HepG2 (cell line): ENCODE results near the gene TUBA4B. TPM values are rescaled to one million over a fixed set of nuclear protein-coding genes. Genes with fewer than 3 reads are reported as not detected.
A peak's percentile ranks its signal among the peaks of the same experiment; 100 is the strongest.

Experiments used
- ATF7 ChIP-seq, 2 experiments: fragments of 450-650 bp in 1 of 2; sonication (generic) in 1 of 2; formaldehyde crosslinking in 1 of 2; IDR thresholded peaks; 2 replicates each; pipeline versions ENCODE4 v1.4.0 to v1.6.1; 2016 to 2020; ENCODE audit warnings: antibody characterized with exemption in 1 of 2, mild to moderate bottlenecking in 1 of 2, missing genetic modification reagents in 1 of 2
- CENPX ChIP-seq: sonication (generic); formaldehyde crosslinking; IDR thresholded peaks from 2 replicates; pipeline ENCODE4 v1.9.0; 2021; ENCODE audit warnings: mild to moderate bottlenecking, missing genetic modification reagents, moderate library complexity
- NFKBIZ ChIP-seq: IDR thresholded peaks from 2 replicates; pipeline ENCODE4 v1.6.1; 2018; ENCODE audit warnings: missing genetic modification reagents, missing compliant biosample characterization
- NKX3-1 ChIP-seq: sonication (generic); formaldehyde crosslinking; IDR thresholded peaks from 2 replicates; pipeline ENCODE4 v1.5.0; 2020; ENCODE audit warnings: missing genetic modification reagents
- STAT6 ChIP-seq: sonication (generic); formaldehyde crosslinking; IDR thresholded peaks from 2 replicates; pipeline ENCODE4 v1.4.0; 2020; ENCODE audit warnings: missing genetic modification reagents, mild to moderate bottlenecking, borderline replicate concordance
- TBX2 ChIP-seq: sonication (generic); formaldehyde crosslinking; IDR thresholded peaks from 2 replicates; pipeline ENCODE4 v1.5.0; 2020; ENCODE audit warnings: missing genetic modification reagents, mild to moderate bottlenecking, borderline replicate concordance
- ZNF180 ChIP-seq: sonication (generic); formaldehyde crosslinking; IDR thresholded peaks from 2 replicates; pipeline ENCODE4 v1.4.0; 2020; ENCODE audit warnings: low read depth, missing genetic modification reagents, borderline replicate concordance
- ZNF446 ChIP-seq: sonication (generic); formaldehyde crosslinking; IDR thresholded peaks from 2 replicates; pipeline ENCODE4 v1.5.0; 2020; ENCODE audit warnings: mild to moderate bottlenecking, missing genetic modification reagents
- ZNF577 ChIP-seq: sonication (generic); formaldehyde crosslinking; IDR thresholded peaks from 2 replicates; pipeline ENCODE4 v1.4.0; 2020; ENCODE audit warnings: mild to moderate bottlenecking, low read depth, missing genetic modification reagents, borderline replicate concordance
- ZNF607 ChIP-seq: sonication (generic); formaldehyde crosslinking; IDR thresholded peaks from 2 replicates; pipeline ENCODE4 v1.5.1; 2020; ENCODE audit warnings: missing genetic modification reagents, mild to moderate bottlenecking, borderline replicate concordance
- ZNF784 ChIP-seq: sonication (generic); formaldehyde crosslinking; IDR thresholded peaks from 2 replicates; pipeline ENCODE4 v1.5.1; 2020; ENCODE audit warnings: missing genetic modification reagents, mild to moderate bottlenecking, borderline replicate concordance
- ZNF879 ChIP-seq: sonication (generic); formaldehyde crosslinking; IDR thresholded peaks from 2 replicates; pipeline ENCODE4 v1.8.1; 2023; ENCODE audit warnings: missing genetic modification reagents
- polyA plus RNA-seq, 8 experiments: library from polyadenylated mRNA; depleted of rRNA in 3 of 8; stranded (reverse) in 7 of 8; unstranded in 1 of 8; fragments of >200 nt; fragmentation: Illumina TruSeq in 4 of 8; extraction: Trizol in 4 of 8; gene quantifications; 2 replicates each; pipeline versions ENCODE4 v1.2.1 to v1.2.3, GENCODE V29; 2011 to 2016; ENCODE audit warnings: low read depth in 4 of 8, missing spikeins in 1 of 8, mixed read lengths in 1 of 8; ENCODE audit not compliant: insufficient read depth in 1 of 8
- total RNA-seq, 5 experiments: library from RNA; depleted of rRNA; stranded (reverse); fragments of >200 nt; fragmentation: Illumina TruSeq; extraction: Trizol; gene quantifications; 2 replicates each; pipeline ENCODE4 v1.2.3, GENCODE V29; 2016; ENCODE audit warnings: low read depth in 1 of 5
- TF ChIP-seq, protein P1 (sequence below): sonication (generic); formaldehyde crosslinking; IDR thresholded peaks from 2 replicates; pipeline ENCODE4 v1.4.0; 2020; ENCODE audit warnings: missing genetic modification reagents; ENCODE audit errors: not compliant biosample characterization
- TF ChIP-seq, protein P2 (sequence below): sonication (generic); formaldehyde crosslinking; IDR thresholded peaks from 2 replicates; pipeline ENCODE4 v1.4.0; 2020; ENCODE audit warnings: missing genetic modification reagents
- TF ChIP-seq, protein P3 (sequence below): sonication (generic); formaldehyde crosslinking; IDR thresholded peaks from 2 replicates; pipeline ENCODE4 v1.5.0; 2020; ENCODE audit warnings: mild to moderate bottlenecking, missing genetic modification reagents

TUBA4B gene
- total and polyA plus RNA-seq, 2 of the 13 experiments (the other 11 are each of a cell fraction or from before 2014, with no cell fraction given), result 0.18 to 0.22 TPM

DNA sequence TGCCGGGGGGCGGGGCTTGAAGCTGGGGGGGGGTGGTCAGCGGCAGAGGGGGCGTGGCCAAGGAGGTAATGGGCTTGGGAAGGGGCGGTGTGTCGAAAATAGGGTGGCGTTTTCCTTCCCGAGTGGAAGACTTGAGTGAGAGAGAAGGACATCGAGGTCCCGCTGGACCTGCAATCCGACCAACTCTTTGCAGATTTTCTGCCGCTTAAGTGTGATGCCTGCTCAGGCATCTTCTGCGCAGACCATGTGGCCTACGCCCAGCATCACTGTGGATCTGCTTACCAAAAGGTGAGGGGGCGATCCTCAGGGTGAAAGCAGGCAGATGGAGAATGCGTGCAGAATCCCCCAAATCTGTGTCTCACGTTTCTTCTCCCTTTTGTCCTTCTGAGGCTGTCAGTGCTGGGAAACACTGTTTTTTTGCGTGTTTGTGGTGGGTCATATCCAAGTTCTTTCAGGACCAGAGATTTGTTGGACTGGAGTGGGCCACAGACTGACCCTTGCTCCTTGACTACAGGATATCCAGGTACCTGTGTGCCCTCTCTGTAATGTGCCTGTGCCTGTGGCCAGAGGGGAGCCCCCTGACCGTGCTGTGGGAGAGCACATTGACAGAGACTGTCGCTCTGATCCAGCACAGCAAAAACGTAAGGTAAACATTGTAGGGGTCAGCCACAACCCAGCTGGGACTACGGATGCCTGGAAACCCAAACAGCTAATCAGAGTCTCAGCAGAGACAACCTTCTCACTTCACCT, 45.7 kb upstream of the TUBA4B start (continued):
- TF ChIP-seq NFKBIZ (CRISPR knock-in tag) (no peak), ZNF784 (CRISPR knock-in tag) (no peak; the same call in none of the 2 replicates), STAT6 (CRISPR knock-in tag) (no peak; the same call in 1 of the 2 replicates), ZNF879 (CRISPR knock-in tag) (no peak), ZNF446 (no peak), NKX3-1 (CRISPR knock-in tag) (no peak), CENPX (CRISPR knock-in tag) (no peak), ZNF180 (no peak), ZNF607 (peak; percentile 68; the same call in 1 of the 2 replicates), ZNF577 (CRISPR knock-in tag) (no peak), TBX2 (CRISPR knock-in tag) (peak; percentile 4; the same call in 1 of the 2 replicates), ATF7 (IDR thresholded peaks at IDR 0.05) (no peak), ATF7 (CRISPR knock-in tag; IDR thresholded peaks at IDR 0.05) (no peak)
- TF ChIP-seq, protein P1, sequence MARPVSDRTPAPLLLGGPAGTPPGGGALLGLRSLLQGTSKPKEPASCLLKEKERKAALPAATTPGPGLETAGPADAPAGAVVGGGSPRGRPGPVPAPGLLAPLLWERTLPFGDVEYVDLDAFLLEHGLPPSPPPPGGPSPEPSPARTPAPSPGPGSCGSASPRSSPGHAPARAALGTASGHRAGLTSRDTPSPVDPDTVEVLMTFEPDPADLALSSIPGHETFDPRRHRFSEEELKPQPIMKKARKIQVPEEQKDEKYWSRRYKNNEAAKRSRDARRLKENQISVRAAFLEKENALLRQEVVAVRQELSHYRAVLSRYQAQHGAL (CRISPR knock-in tag), result no peak
- TF ChIP-seq, protein P2, sequence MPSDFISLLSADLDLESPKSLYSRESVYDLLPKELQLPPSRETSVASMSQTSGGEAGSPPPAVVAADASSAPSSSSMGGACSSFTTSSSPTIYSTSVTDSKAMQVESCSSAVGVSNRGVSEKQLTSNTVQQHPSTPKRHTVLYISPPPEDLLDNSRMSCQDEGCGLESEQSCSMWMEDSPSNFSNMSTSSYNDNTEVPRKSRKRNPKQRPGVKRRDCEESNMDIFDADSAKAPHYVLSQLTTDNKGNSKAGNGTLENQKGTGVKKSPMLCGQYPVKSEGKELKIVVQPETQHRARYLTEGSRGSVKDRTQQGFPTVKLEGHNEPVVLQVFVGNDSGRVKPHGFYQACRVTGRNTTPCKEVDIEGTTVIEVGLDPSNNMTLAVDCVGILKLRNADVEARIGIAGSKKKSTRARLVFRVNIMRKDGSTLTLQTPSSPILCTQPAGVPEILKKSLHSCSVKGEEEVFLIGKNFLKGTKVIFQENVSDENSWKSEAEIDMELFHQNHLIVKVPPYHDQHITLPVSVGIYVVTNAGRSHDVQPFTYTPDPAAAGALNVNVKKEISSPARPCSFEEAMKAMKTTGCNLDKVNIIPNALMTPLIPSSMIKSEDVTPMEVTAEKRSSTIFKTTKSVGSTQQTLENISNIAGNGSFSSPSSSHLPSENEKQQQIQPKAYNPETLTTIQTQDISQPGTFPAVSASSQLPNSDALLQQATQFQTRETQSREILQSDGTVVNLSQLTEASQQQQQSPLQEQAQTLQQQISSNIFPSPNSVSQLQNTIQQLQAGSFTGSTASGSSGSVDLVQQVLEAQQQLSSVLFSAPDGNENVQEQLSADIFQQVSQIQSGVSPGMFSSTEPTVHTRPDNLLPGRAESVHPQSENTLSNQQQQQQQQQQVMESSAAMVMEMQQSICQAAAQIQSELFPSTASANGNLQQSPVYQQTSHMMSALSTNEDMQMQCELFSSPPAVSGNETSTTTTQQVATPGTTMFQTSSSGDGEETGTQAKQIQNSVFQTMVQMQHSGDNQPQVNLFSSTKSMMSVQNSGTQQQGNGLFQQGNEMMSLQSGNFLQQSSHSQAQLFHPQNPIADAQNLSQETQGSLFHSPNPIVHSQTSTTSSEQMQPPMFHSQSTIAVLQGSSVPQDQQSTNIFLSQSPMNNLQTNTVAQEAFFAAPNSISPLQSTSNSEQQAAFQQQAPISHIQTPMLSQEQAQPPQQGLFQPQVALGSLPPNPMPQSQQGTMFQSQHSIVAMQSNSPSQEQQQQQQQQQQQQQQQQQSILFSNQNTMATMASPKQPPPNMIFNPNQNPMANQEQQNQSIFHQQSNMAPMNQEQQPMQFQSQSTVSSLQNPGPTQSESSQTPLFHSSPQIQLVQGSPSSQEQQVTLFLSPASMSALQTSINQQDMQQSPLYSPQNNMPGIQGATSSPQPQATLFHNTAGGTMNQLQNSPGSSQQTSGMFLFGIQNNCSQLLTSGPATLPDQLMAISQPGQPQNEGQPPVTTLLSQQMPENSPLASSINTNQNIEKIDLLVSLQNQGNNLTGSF (CRISPR knock-in tag), result no peak
- TF ChIP-seq, protein P3, sequence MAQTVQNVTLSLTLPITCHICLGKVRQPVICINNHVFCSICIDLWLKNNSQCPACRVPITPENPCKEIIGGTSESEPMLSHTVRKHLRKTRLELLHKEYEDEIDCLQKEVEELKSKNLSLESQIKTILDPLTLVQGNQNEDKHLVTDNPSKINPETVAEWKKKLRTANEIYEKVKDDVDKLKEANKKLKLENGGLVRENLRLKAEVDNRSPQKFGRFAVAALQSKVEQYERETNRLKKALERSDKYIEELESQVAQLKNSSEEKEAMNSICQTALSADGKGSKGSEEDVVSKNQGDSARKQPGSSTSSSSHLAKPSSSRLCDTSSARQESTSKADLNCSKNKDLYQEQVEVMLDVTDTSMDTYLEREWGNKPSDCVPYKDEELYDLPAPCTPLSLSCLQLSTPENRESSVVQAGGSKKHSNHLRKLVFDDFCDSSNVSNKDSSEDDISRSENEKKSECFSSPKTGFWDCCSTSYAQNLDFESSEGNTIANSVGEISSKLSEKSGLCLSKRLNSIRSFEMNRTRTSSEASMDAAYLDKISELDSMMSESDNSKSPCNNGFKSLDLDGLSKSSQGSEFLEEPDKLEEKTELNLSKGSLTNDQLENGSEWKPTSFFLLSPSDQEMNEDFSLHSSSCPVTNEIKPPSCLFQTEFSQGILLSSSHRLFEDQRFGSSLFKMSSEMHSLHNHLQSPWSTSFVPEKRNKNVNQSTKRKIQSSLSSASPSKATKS (CRISPR knock-in tag), result no peak
